GM23338 (cell line): Measurements from ENCODE around the gene GRIA1. TPM values are rescaled to one million over a fixed set of nuclear protein-coding genes. Genes with fewer than 3 reads are reported as not detected.

Experiments
- ATAC-seq: fragments of 200-7000 bp; cut with Tn5 transposase; 3 replicates; pipeline ENCODE4 v1.9.1; 2020
- DNase-seq: peaks from one replicate; pipeline ENCODE4 v3.0.0-alpha.2; 2015; ENCODE audit warnings: low spot score
- H2AFZ ChIP-seq: fragments of 200-600 bp; sonication (generic); 2 replicates; pipeline ENCODE4 v1.8.0; 2016; ENCODE audit warnings: antibody characterized with exemption, mild to moderate bottlenecking, moderate library complexity
- H3F3A ChIP-seq: fragments of 200-600 bp; sonication (generic); replicated peaks from 2 replicates; pipeline ENCODE4 v1.8.0; 2017; ENCODE audit warnings: antibody characterized with exemption, mixed run types, low read depth
- H3K27ac ChIP-seq: fragments of 200-600 bp; sonication (generic); 2 replicates; pipeline ENCODE4 v1.6.1; 2016; ENCODE audit warnings: low read depth
- H3K27me3 ChIP-seq: fragments of 200-600 bp; sonication (generic); 2 replicates; pipeline ENCODE4 v1.8.0; 2016; ENCODE audit warnings: mild to moderate bottlenecking, mixed run types, moderate library complexity; ENCODE audit not compliant: insufficient read depth
- H3K36me3 ChIP-seq: fragments of 200-600 bp; sonication (generic); 2 replicates; pipeline ENCODE4 v1.8.0; 2016; ENCODE audit warnings: mild to moderate bottlenecking; ENCODE audit not compliant: insufficient read depth
- H3K4me1 ChIP-seq: fragments of 200-600 bp; sonication (generic); 2 replicates; pipeline ENCODE4 v1.8.0; 2016; ENCODE audit warnings: mild to moderate bottlenecking, moderate library complexity; ENCODE audit not compliant: insufficient read depth
- H3K4me2 ChIP-seq: fragments of 200-600 bp; sonication (generic); 2 replicates; pipeline ENCODE4 v1.7.1; 2017; ENCODE audit warnings: mixed run types
- H3K4me3 ChIP-seq: fragments of 200-600 bp; sonication (generic); 2 replicates; pipeline ENCODE4 v1.6.1; 2016; ENCODE audit warnings: mixed run types
- H3K79me2 ChIP-seq: fragments of 200-600 bp; sonication (generic); replicated peaks from 2 replicates; pipeline ENCODE4 v1.8.0; 2017; ENCODE audit warnings: mild to moderate bottlenecking; ENCODE audit not compliant: insufficient read depth
- H3K9me2 ChIP-seq: fragments of 200-600 bp; sonication (generic); 2 replicates; pipeline ENCODE4 v1.8.0; 2017; ENCODE audit not compliant: insufficient read depth
- H4K20me1 ChIP-seq: fragments of 200-600 bp; sonication (generic); replicated peaks from 2 replicates; pipeline ENCODE4 v1.8.0; 2017; ENCODE audit warnings: mild to moderate bottlenecking; ENCODE audit not compliant: insufficient read depth
- H3K27ac Mint-ChIP-seq: 2 replicates; pipeline ENCODE4 v1.8.0; 2020; ENCODE audit warnings: inconsistent platforms, mild to moderate bottlenecking, moderate library complexity, mixed read lengths
- H3K27me3 Mint-ChIP-seq: 3 replicates; pipeline ENCODE4 v1.8.0; 2022; ENCODE audit warnings: low read depth, mild to moderate bottlenecking, moderate library complexity, mixed read lengths, inconsistent platforms; ENCODE audit not compliant: insufficient read depth, poor library complexity
- H3K36me3 Mint-ChIP-seq: 3 replicates; pipeline ENCODE4 v1.8.0; 2021; ENCODE audit warnings: low read depth, mild to moderate bottlenecking, inconsistent platforms, moderate library complexity, mixed read lengths
- H3K4me1 Mint-ChIP-seq: 3 replicates; pipeline ENCODE4 v1.8.0; 2020; ENCODE audit warnings: mild to moderate bottlenecking, inconsistent platforms, mixed read lengths
- H3K4me3 Mint-ChIP-seq: 3 replicates; pipeline ENCODE4 v1.8.0; 2021; ENCODE audit warnings: moderate library complexity, mild to moderate bottlenecking, inconsistent platforms, mixed read lengths
- H3K9me3 Mint-ChIP-seq: 3 replicates; pipeline ENCODE4 v1.8.0; 2020; ENCODE audit warnings: moderate library complexity, mild to moderate bottlenecking, inconsistent platforms, mixed read lengths
- CREB1 ChIP-seq: fragments of 250-450 bp; sonication (Bioruptor Pico); IDR thresholded peaks from 2 replicates; pipeline ENCODE4 v1.5.0; 2020; ENCODE audit warnings: low read depth, mild to moderate bottlenecking, moderate library complexity
- CTCF ChIP-seq, 2 experiments: fragments of 200-600 bp in 1 of 2; sonication (generic) in 1 of 2; conservative IDR thresholded peaks; 2 replicates each; pipeline versions ENCODE4 v1.5.1 to v1.6.1; 2016 to 2017; ENCODE audit warnings: antibody characterized with exemption in 2 of 2, low read depth in 2 of 2, mild to moderate bottlenecking in 2 of 2, moderate library complexity in 1 of 2
- EZH2phosphoT487 ChIP-seq: fragments of 200-600 bp; sonication (generic); IDR thresholded peaks from one replicate; pipeline ENCODE4 v1.8.1; 2018; ENCODE audit warnings: antibody characterized with exemption; ENCODE audit not compliant: unreplicated experiment
- POLR2AphosphoS5 ChIP-seq: IDR thresholded peaks from 2 replicates; pipeline ENCODE4 v1.6.1; 2016; ENCODE audit warnings: antibody characterized with exemption, low read depth
- STAT1 ChIP-seq: IDR thresholded peaks from one replicate; pipeline ENCODE4 v1.6.1; 2016; ENCODE audit warnings: antibody characterized with exemption; ENCODE audit not compliant: unreplicated experiment
- ZNF331 ChIP-seq: fragments of 250-450 bp; sonication (Bioruptor Pico); IDR thresholded peaks from 2 replicates; pipeline ENCODE4 v1.5.0; 2020; ENCODE audit warnings: low read depth, mild to moderate bottlenecking, moderate library complexity
- polyA plus RNA-seq: library from polyadenylated mRNA; unstranded; fragments of >200 nt; fragmentation: Nextera tagmentation; extraction: Ambion mirVana; gene quantifications from 2 replicates; pipeline ENCODE4 v1.2.1, GENCODE V29; 2016
- total RNA-seq: library from RNA; depleted of rRNA; stranded (reverse); fragments of >200 nt; shearing (Covaris generic); gene quantifications from 2 replicates; pipeline ENCODE4 v1.2.3, GENCODE V29; 2014

GRIA1 gene
- total and polyA plus RNA-seq, 2 experiments from 2014 or later: 1.0 to 1.7 TPM

- TF ChIP-seq ZNF331 (CRISPR knock-in tag): no peak
- no peak for TF ChIP-seq STAT1
- TF ChIP-seq EZH2phosphoT487: no peak
- no peak for TF ChIP-seq CTCF (conservative IDR thresholded peaks at IDR 0.05; ENCODE audit: low read depth in 2 of 2)
- no peaks in the 10 kb centered on the region for H3K79me2 ChIP-seq
- no peak for ATAC-seq
- Mint-ChIP-seq H3K36me3 (no peaks in the 10 kb centered on the region), H3K27ac (no peak overlapping the region), H3K27me3 (no peaks in the 10 kb centered on the region), H3K4me1 (peaks cover 6% of the 10 kb centered on the region), H3K9me3 (no peaks in the 10 kb centered on the region), H3K4me3 (no peak overlapping the region)
- no peak for DNase-seq
- H3K4me3 ChIP-seq: no peak overlapping the region
- no peaks in the 10 kb centered on the region for H3K36me3 ChIP-seq
- no peak overlapping the region for H2AFZ ChIP-seq
- H4K20me1 ChIP-seq: no peaks in the 10 kb centered on the region; the same call in 1 of the 2 replicates
- H3K27me3 ChIP-seq: no peaks in the 10 kb centered on the region
- H3K4me2 ChIP-seq: no peak overlapping the region
- no peak overlapping the region for H3K27ac ChIP-seq
- H3F3A ChIP-seq: no peaks in the 10 kb centered on the region
- H3K9me2 ChIP-seq: no peaks in the 10 kb centered on the region
- H3K4me1 ChIP-seq: no peaks in the 10 kb centered on the region
Observed at GRCh38 chr5:153654504-153655200, 164.2 kb downstream of the GRIA1 start.

DNA sequence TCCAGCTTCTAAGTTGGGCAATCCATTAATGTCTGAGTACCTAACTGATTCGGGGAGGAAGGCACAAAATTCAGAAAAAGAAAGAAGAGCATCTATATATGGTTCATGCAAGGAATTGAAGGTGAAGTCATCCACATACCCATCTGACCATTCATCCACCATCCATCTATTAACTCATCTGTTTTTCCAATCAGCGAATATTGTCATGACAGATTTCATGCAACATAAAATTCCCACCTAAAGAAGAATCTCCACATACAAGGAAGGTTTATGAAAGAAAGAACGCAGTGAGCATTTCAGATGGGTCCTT is 164.7 kb downstream of the GRIA1 start:
- no peak for ATAC-seq
- no peaks in the 10 kb centered on the region for H3F3A ChIP-seq
- H3K4me3 Mint-ChIP-seq: no peak overlapping the region

More for the DNA sequence above, 164.7 kb downstream of the GRIA1 start:
- TF ChIP-seq STAT1 (no peak), CREB1 (CRISPR knock-in tag) (no peak), POLR2AphosphoS5 (no peak), CTCF (conservative IDR thresholded peaks at IDR 0.05; ENCODE audit: low read depth in 2 of 2) (no peak)
- Histone ChIP-seq H4K20me1 (no peaks in the 10 kb centered on the region; the same call in 1 of the 2 replicates), H3K4me3 (no peak overlapping the region), H3K4me2 (no peak overlapping the region), H3K9me2 (no peaks in the 10 kb centered on the region), H3K4me1 (no peaks in the 10 kb centered on the region), H3K36me3 (no peaks in the 10 kb centered on the region), H3K27me3 (no peaks in the 10 kb centered on the region), H3K79me2 (no peaks in the 10 kb centered on the region), H2AFZ (no peak overlapping the region), H3K27ac (no peak overlapping the region)
- Mint-ChIP-seq H3K36me3 (no peaks in the 10 kb centered on the region), H3K9me3 (no peaks in the 10 kb centered on the region), H3K27me3 (no peaks in the 10 kb centered on the region), H3K27ac (no peak overlapping the region), H3K4me1 (peaks cover 6% of the 10 kb centered on the region)
- DNase-seq: no peak
